GM18517 (cell line): ENCODE data around the gene FGF18.

ENCODE experiments used
- ATAC-seq: cut with Tn5 transposase; IDR thresholded peaks from one replicate; pipeline ENCODE4 v1.9.1; 2021; ENCODE audit warnings: mild to moderate bottlenecking, moderate library complexity; ENCODE audit not compliant: unreplicated experiment

Gene FGF18

GRCh38 chr5:171462928-171463861, 43.7 kb downstream of the FGF18 start:
- ATAC-seq, result no peak

- no peak for ATAC-seq
Measured at GRCh38 chr5:171463862-171464229, 44.4 kb downstream of the FGF18 start.

GRCh38 chr5:171464829-171465228, 45.4 kb downstream of the FGF18 start:
- no peak for ATAC-seq

GRCh38 chr5:171467107-171467506, 47.7 kb downstream of the FGF18 start:
- no peak for ATAC-seq

GRCh38 chr5:171469326-171469725, 49.9 kb downstream of the FGF18 start:
- ATAC-seq, result no peak

DNA sequence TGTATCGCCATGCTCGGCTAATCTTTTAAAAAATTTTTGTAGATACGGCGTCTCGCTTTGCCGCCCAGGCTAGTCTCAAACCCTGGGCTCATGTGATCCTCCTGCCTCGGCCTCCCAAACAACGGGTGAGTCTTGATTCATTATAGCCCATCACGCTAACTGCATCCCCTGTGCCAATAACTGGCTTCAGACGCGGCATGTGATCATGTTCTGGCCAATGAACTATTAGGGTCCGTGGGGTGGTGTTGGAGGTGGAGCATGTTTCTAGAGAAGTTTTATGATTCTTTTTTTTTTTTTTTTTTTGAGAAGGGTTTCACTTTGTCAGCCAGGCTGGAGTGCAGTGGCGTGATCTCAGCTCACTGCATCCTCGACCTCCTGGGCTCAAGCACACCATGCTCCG, 51.0 kb downstream of the FGF18 start:
- ATAC-seq, result no peak

GRCh38 chr5:171474230-171474813, 54.9 kb downstream of the FGF18 start:
- no peak for ATAC-seq

- ATAC-seq, result no peak
Measured at GRCh38 chr5:171475596-171475995, 56.1 kb downstream of the FGF18 start.

DNA sequence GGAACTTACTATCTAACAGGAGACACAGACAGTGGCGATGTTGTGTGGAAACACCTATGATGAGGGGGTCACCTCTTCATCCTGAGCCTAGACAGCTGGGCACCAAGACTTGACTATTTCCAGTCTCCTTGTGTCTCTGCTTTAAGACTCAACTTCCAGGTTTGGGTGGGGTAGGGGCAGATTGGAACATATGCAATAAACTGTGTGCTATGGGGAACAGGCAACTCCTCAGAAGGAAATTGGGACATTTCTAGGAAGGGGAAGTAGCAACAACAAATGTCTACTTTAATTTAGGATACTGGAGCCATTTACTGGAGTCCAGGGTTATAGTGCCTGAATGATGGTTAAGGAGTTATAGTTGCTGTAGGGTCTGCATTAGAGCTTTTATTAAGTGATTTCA, 57.3 kb downstream of the FGF18 start:
- ATAC-seq, result no peak

DNA sequence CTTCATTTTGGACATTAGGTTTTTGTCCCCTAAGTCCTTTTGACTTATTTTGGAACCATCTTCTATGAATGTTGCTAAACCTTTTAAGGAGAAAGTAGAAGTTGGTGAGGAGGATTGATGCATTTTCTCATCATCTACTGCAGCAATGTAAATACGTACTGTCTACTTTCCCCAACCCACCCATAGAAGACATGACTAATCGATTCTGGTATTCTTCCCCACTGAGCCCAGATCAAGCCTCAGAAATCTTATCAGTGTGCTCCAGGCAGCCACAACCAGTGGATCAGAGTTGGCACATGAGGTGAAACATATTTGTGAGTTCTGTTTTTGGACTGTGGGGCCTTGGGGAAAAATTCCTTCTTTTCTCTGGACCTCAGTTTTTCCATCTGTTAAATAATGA, 57.7 kb downstream of the FGF18 start:
- no peak for ATAC-seq

DNA sequence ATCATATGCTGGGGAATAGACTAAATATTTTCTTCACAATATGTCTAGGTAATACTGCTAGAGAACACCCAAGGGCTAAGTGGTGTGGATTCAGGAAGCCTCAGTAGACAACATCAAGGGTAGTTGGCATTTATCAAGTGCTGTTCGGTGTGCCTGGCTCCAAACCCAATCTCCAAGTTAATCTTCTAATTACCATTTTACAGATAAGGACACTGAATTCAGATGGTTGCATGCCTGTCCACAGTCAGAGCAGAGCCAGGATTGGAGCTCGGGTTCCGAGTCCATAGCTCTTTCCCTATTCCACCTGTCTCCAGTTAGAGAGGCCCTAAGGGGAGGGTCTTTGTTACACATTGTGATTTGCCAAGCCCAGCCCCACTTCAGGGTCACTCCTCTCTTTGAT, 58.2 kb downstream of the FGF18 start:
- ATAC-seq, result no peak

- ATAC-seq, result no peak
Measured at GRCh38 chr5:171478946-171479775, 59.7 kb downstream of the FGF18 start.

DNA sequence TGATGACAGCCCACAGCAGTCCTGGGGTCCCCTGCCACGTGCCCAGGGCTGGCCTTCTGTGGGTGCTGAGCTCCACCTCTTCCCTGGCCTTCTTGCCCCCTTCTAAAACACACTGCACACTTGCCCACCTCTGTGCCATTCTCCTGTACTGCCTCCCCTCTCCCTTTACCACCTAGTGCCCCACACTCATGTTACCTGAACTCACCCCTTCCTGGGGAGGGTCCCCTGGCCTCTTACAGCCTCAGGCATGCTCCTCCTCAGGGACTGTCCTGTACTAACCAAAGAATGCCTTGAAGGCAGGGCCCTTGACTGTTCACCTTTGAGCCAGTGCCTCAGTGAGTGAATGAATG, 60.3 kb downstream of the FGF18 start:
- no peak for ATAC-seq

DNA sequence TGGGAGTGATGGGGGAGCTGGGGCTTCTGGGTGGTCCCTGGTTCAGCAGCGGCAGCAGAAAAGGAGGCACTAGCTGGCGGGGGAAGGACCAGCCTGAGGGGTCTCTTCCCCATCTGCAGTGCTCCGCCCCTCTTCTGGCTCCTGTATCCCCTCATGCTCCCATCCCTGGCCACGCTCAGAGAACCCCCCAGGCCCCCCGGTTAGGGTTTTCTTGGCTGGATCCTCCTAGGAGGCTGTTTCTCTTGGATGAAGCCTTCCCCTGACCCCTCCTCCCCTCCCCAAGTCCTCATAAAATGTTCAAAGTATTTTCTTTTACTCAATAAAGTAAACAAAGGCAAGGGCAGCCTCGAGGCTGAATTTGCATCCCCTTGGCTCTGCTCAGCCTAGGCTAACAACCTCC, 60.8 kb downstream of the FGF18 start:
- ATAC-seq, result no peak

GRCh38 chr5:171481571-171482433, 62.4 kb downstream of the FGF18 start:
- no peak for ATAC-seq

DNA sequence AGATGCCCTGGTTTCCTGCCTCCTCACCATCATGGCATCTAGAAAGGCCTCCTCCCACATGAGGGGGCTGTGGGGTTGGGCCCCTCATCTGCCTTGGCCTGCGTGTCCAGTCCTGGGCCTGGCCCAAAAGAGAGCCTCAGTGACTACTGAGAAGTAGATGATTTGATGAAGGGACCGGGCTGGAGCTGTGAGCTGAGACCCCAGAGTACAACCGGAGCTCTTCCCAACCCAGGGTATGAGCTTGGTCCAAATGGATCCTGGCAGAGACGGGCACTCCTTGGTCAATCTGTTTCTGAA, 62.9 kb downstream of the FGF18 start:
- ATAC-seq, result no peak

DNA sequence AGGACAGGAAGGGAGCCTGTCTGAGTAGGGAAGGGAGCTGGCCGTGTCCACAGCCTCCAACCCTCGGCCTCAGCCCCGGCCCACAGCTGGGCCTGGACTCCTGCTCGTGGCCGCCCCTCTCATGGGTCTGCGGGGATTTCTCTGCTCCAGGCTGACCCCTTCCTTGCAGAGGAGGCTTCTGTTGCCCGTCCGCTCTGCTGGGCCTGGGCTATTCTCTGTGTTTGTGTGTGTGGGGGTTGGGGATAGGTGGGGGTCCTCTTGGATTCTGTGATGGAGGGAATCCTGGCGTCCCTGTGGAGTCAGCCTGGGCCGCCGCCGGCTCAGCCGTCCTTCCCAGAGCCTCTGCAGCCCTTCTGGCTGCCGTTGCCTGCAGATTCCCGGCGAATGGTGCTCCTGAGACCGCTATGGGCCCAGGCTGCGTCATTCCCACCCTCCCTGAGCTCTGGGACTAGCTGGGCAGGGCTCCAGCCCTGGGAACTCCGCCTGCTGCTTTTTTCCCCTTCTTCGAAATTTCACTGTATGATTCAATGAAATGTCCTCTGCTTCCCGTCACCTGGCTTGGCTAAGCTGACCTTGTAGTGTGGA, 64.2 kb downstream of the FGF18 start:
- no peak for ATAC-seq

DNA sequence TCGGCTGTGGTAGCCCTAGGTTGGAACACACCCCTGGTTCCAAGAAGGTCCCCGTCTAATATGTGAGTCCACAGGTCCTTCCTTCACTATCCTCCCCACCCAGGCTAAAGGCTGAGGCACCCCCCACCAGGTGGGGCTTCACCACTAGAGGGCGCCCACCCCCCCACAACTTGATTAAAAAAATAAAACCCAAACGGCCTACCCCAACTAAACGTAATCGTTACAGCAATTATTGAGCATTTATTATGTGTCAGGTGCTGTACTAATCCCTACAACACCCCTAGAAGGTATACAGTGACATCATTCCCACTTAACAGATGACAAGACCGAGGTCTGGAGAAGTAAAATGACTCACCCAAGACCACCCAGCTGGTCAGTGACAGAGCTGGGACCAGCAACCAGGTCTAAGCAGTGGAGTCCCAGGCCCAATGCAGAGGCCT, 65.0 kb downstream of the FGF18 start:
- no peak for ATAC-seq

GRCh38 chr5:171485668-171486067, 66.2 kb downstream of the FGF18 start:
- no peak for ATAC-seq

GRCh38 chr5:171486613-171487012, 67.2 kb downstream of the FGF18 start:
- ATAC-seq, result no peak

GRCh38 chr5:171488876-171489275, 69.4 kb downstream of the FGF18 start:
- ATAC-seq, result no peak
